SHP77 (cell line): ENCODE data around the gene PPM1F.
A peak's percentile ranks its signal among the peaks of the same experiment; 100 is the strongest.

Experiments used
- DNase-seq, 2 experiments: peaks; one replicate each; lab custom pipeline; 2025; lab: John Stamatoyannopoulos, UW

Gene PPM1F

GRCh38 chr22:21960200-21961126 lies 7.8 kb upstream of the PPM1F start:
- no peak for DNase-seq

- DNase-seq = no peak
Observed at GRCh38 chr22:21959274-21960074, 6.8 kb upstream of the PPM1F start.

- DNase-seq = no peak
Observed at GRCh38 chr22:21958360-21959273, 6.0 kb upstream of the PPM1F start.

GRCh38 chr22:21951931-21952465 lies 650 bp downstream of the PPM1F start:
- DNase-seq = peak in 1 of 2 experiments; percentile 45

GRCh38 chr22:21951062-21951461 lies 1.6 kb downstream of the PPM1F start:
- no peak for DNase-seq

GRCh38 chr22:21949948-21950347 lies 2.7 kb downstream of the PPM1F start:
- no peak for DNase-seq

GRCh38 chr22:21949569-21949918 lies 3.1 kb downstream of the PPM1F start:
- no peak for DNase-seq

- DNase-seq = no peak
Observed at GRCh38 chr22:21948824-21949568, 3.7 kb downstream of the PPM1F start.

GRCh38 chr22:21948390-21948789 lies 4.3 kb downstream of the PPM1F start:
- no peak for DNase-seq

GRCh38 chr22:21947040-21948014 lies 5.3 kb downstream of the PPM1F start:
- DNase-seq = no peak

GRCh38 chr22:21946262-21946925 lies 6.3 kb downstream of the PPM1F start:
- DNase-seq = no peak

GRCh38 chr22:21945453-21946261 lies 7.0 kb downstream of the PPM1F start:
- DNase-seq = no peak

- no peak for DNase-seq
Observed at GRCh38 chr22:21944871-21945270, 7.8 kb downstream of the PPM1F start.

- no peak for DNase-seq
Observed at GRCh38 chr22:21943571-21944448, 8.8 kb downstream of the PPM1F start.

GRCh38 chr22:21942407-21943343 lies 10.0 kb downstream of the PPM1F start:
- no peak for DNase-seq

GRCh38 chr22:21941921-21942320 lies 10.7 kb downstream of the PPM1F start:
- no peak for DNase-seq
